PC-3 (cell line): ENCODE measurements around the gene CDH22. TPM values are rescaled to one million over a fixed set of nuclear protein-coding genes. Genes with fewer than 3 reads are reported as not detected.

Experiments used
- ATAC-seq: fragments of 200-7000 bp; cut with Tn5 transposase; 2 replicates; pipeline ENCODE4 v1.9.1; 2020; ENCODE audit warnings: mild to moderate bottlenecking, moderate library complexity
- BruUV-seq: library from RNA; stranded (reverse); fragments of 400-500 nt; replicated peaks from 2 replicates; lab custom pipeline; 2021; lab: Mats Ljungman, UMichigan
- CTCF ChIA-PET: fragments of 300-600 bp; sonication (Branson Sonifier 250); formaldehyde crosslinking; loops from one replicate; lab custom pipeline; 2022; ENCODE audit warnings: antibody characterized with exemption; lab: Charles Lee
- POLR2A ChIA-PET: fragments of 300-600 bp; sonication (Branson Sonifier 250); formaldehyde crosslinking; loops from one replicate; lab custom pipeline; 2022; ENCODE audit warnings: antibody characterized with exemption; ENCODE audit not compliant: unreplicated experiment; lab: Charles Lee
- DNase-seq: peaks from one replicate; pipeline ENCODE4 v3.0.0-alpha.2; 2015
- H2AFZ ChIP-seq: fragments of 300-600 bp; sonication (generic); 2 replicates; pipeline ENCODE4 v1.6.0; 2016; ENCODE audit warnings: antibody characterized with exemption, low read length
- H3F3A ChIP-seq: fragments of 300-600 bp; sonication (generic); one replicate; pipeline ENCODE4 v1.6.0; 2017; ENCODE audit warnings: antibody characterized with exemption, low read length, control low read depth, mild to moderate bottlenecking; ENCODE audit not compliant: unreplicated experiment
- H3K27ac ChIP-seq: fragments of 300-600 bp; sonication (generic); 2 replicates; pipeline ENCODE4 v1.5.1; 2016; ENCODE audit warnings: mild to moderate bottlenecking, low read length
- H3K27me3 ChIP-seq: fragments of 300-600 bp; sonication (generic); 2 replicates; pipeline ENCODE4 v1.6.1; 2016; ENCODE audit warnings: low read length, mixed read lengths
- H3K36me3 ChIP-seq: fragments of 300-600 bp; sonication (generic); 2 replicates; pipeline ENCODE4 v1.6.1; 2016; ENCODE audit warnings: low read depth, mixed run types, low read length, mixed read lengths
- H3K4me1 ChIP-seq: fragments of 300-600 bp; sonication (generic); 2 replicates; pipeline ENCODE4 v1.5.1; 2016; ENCODE audit warnings: low read length; ENCODE audit not compliant: insufficient read depth
- H3K4me2 ChIP-seq: fragments of 300-600 bp; sonication (generic); 2 replicates; pipeline ENCODE4 v1.6.0; 2016; ENCODE audit warnings: low read length
- H3K4me3 ChIP-seq: fragments of 300-600 bp; sonication (generic); 2 replicates; pipeline ENCODE4 v1.5.1; 2016; ENCODE audit warnings: mild to moderate bottlenecking, low read length, mixed read lengths
- H3K79me2 ChIP-seq: fragments of 300-600 bp; sonication (generic); 2 replicates; pipeline ENCODE4 v1.6.1; 2017; ENCODE audit warnings: low read length, mixed read lengths
- H3K9ac ChIP-seq: fragments of 300-600 bp; sonication (generic); 2 replicates; pipeline ENCODE4 v1.6.0; 2016; ENCODE audit warnings: mild to moderate bottlenecking, low read length
- H3K9me2 ChIP-seq: fragments of 300-600 bp; sonication (generic); replicated peaks from 2 replicates; pipeline ENCODE4 v1.6.1; 2016; ENCODE audit warnings: mixed run types, low read length, mixed read lengths
- H3K9me3 ChIP-seq: fragments of 300-600 bp; sonication (generic); 2 replicates; pipeline ENCODE4 v1.6.1; 2016; ENCODE audit warnings: low read length, mixed read lengths
- H4K20me1 ChIP-seq: fragments of 300-600 bp; sonication (generic); 2 replicates; pipeline ENCODE4 v1.6.1; 2016; ENCODE audit warnings: low read length, mixed read lengths
- CTCF ChIP-seq: fragments of 300-600 bp; sonication (generic); conservative IDR thresholded peaks from 2 replicates; pipeline ENCODE4 v1.5.1; 2017; ENCODE audit warnings: antibody characterized with exemption, low read depth, mild to moderate bottlenecking, low read length
- EZH2 ChIP-seq: fragments of 300-600 bp; sonication (generic); IDR thresholded peaks from one replicate; pipeline ENCODE4 v1.6.1; 2017; ENCODE audit warnings: antibody characterized with exemption, mild to moderate bottlenecking, low read length; ENCODE audit not compliant: unreplicated experiment
- EZH2phosphoT487 ChIP-seq: fragments of 300-600 bp; sonication (generic); IDR thresholded peaks from 2 replicates; pipeline ENCODE4 v1.6.1; 2018; ENCODE audit warnings: mild to moderate bottlenecking, antibody characterized with exemption, low read length, borderline replicate concordance
- intact Hi-C: fragments of 100-400 bp; cut with micrococcal nuclease; formaldehyde crosslinking; loops from 2 replicates; pipeline ENCODE4 v1.9.0; 2023
- total RNA-seq: library from RNA; depleted of rRNA; stranded (reverse); fragments of >200 nt; gene quantifications from 2 replicates; pipeline ENCODE4 v1.2.3, GENCODE V29; 2014

CDH22 gene
- total RNA-seq, 1 experiment from 2014 or later = not detected

- DNase-seq = peak; percentile 32
- Histone ChIP-seq H3K4me3 (no peak overlapping the region), H3K4me2 (no peak overlapping the region), H4K20me1 (no peaks in the 10 kb centered on the region), H3K9ac (no peak overlapping the region), H3K27ac (no peak overlapping the region), H3K9me2 (no peaks in the 10 kb centered on the region), H3K4me1 (no peaks in the 10 kb centered on the region; the same call in 1 of the 2 replicates), H3K79me2 (no peaks in the 10 kb centered on the region), H3K9me3 (no peaks in the 10 kb centered on the region), H3K36me3 (no peaks in the 10 kb centered on the region), H2AFZ (no peak overlapping the region), H3F3A (no peaks in the 10 kb centered on the region), H3K27me3 (peaks cover 15% of the 10 kb centered on the region; the same call in 1 of the 2 replicates)
- CTCF ChIA-PET = interaction anchor here (0.7 to 1.3 kb wide), 2 partner anchors 16 to 357 kb away, joined by 3 to 5 read pairs; no protein-coding TSS in a partner anchor
- intact Hi-C loops = no loop called here
- peak; percentile 48 for ATAC-seq
- BruUV-seq = no TSS peak
- TF ChIP-seq EZH2 (no peak), CTCF (no peak), EZH2phosphoT487 (no peak)
- POLR2A ChIA-PET = no interaction called here
Measured at GRCh38 chr20:46322641-46323040, 14.3 kb upstream of the CDH22 start.

GRCh38 chr20:46317685-46318177, 9.4 kb upstream of the CDH22 start:
- POLR2A ChIA-PET = no interaction called here
- Histone ChIP-seq H2AFZ (no peak overlapping the region), H3F3A (no peaks in the 10 kb centered on the region), H3K9me2 (no peaks in the 10 kb centered on the region), H3K79me2 (no peaks in the 10 kb centered on the region), H3K4me2 (no peak overlapping the region), H3K4me1 (no peaks in the 10 kb centered on the region), H3K9ac (no peak overlapping the region), H3K27me3 (peaks cover 36% of the 10 kb centered on the region), H3K36me3 (no peaks in the 10 kb centered on the region), H4K20me1 (0 out of 2 replicates have a peak, but pooled peaks cover 4% of the 10 kb centered on the region), H3K27ac (no peak overlapping the region), H3K4me3 (no peak overlapping the region), H3K9me3 (no peaks in the 10 kb centered on the region)
- no peak for DNase-seq
- BruUV-seq = no TSS peak
- no peak for ATAC-seq
- CTCF ChIA-PET = no interaction called here
- intact Hi-C loops = no loop called here
- TF ChIP-seq EZH2phosphoT487 = no peak
- no peak for TF ChIP-seq CTCF
- no peak for TF ChIP-seq EZH2

GRCh38 chr20:46316984-46317684, 8.8 kb upstream of the CDH22 start:
- no peak overlapping the region for H3K4me2 ChIP-seq
- H3K27ac ChIP-seq = no peak overlapping the region
- POLR2A ChIA-PET = no interaction called here
- no peak overlapping the region for H3K4me3 ChIP-seq
- no peak overlapping the region for H2AFZ ChIP-seq
- CTCF ChIA-PET = no interaction called here
- TF ChIP-seq EZH2phosphoT487 = no peak
- no peak for TF ChIP-seq EZH2
- no peak for TF ChIP-seq CTCF
- no peaks in the 10 kb centered on the region for H3K4me1 ChIP-seq
- H3F3A ChIP-seq = no peaks in the 10 kb centered on the region
- H3K9me3 ChIP-seq = no peaks in the 10 kb centered on the region
- H3K27me3 ChIP-seq = peaks cover 42% of the 10 kb centered on the region
- no peak overlapping the region for H3K9ac ChIP-seq
- intact Hi-C loops = no loop called here
- ATAC-seq = no peak
- 0 out of 2 replicates have a peak, but pooled peaks cover 4% of the 10 kb centered on the region for H4K20me1 ChIP-seq
- DNase-seq = no peak
- no peaks in the 10 kb centered on the region for H3K9me2 ChIP-seq
- H3K36me3 ChIP-seq = no peaks in the 10 kb centered on the region
- H3K79me2 ChIP-seq = no peaks in the 10 kb centered on the region
- BruUV-seq = no TSS peak
